Activated CD8-positive, alpha-beta T cell treated with anti-CD3 and anti-CD28 coated beads, Interleukin-2, amount 10 ng/mL, durations not matched to agents 7 days and 5 days (primary cell): ENCODE measurements around the gene LDHD. TPM values are rescaled to one million over a fixed set of nuclear protein-coding genes. Genes with fewer than 3 reads are reported as not detected.

ENCODE experiments used
- ATAC-seq: fragments of 150-1000 bp; cut with Tn5 transposase; one replicate; pipeline ENCODE4 v1.10.0; 2021; ENCODE audit warnings: moderate library complexity
- CTCF ChIA-PET: fragments of 350-600 bp; sonication (Branson Sonifier 250); formaldehyde crosslinking; loops from one replicate; lab custom pipeline; 2021; ENCODE audit warnings: antibody characterized with exemption; lab: Charles Lee
- POLR2A ChIA-PET: fragments of 350-600 bp; sonication (Branson Sonifier 250); formaldehyde crosslinking; loops from one replicate; lab custom pipeline; 2021; ENCODE audit warnings: antibody characterized with exemption; lab: Charles Lee
- DNase-seq: peaks from one replicate; pipeline ENCODE4 v3.0.0-alpha.2; 2020
- H3K27ac Mint-ChIP-seq: one replicate; pipeline ENCODE4 v1.8.0; 2021; ENCODE audit warnings: mild to moderate bottlenecking, mixed read lengths
- H3K27me3 Mint-ChIP-seq: one replicate; pipeline ENCODE4 v1.8.0; 2021; ENCODE audit warnings: low read depth, mixed read lengths
- H3K36me3 Mint-ChIP-seq: one replicate; pipeline ENCODE4 v1.8.0; 2021; ENCODE audit warnings: low read depth, mixed read lengths
- H3K4me1 Mint-ChIP-seq: one replicate; pipeline ENCODE4 v1.8.0; 2021; ENCODE audit warnings: low read depth, mixed read lengths
- H3K4me3 Mint-ChIP-seq: one replicate; pipeline ENCODE4 v1.8.0; 2021; ENCODE audit warnings: mild to moderate bottlenecking, mixed read lengths
- H3K9me3 Mint-ChIP-seq: one replicate; pipeline ENCODE4 v1.8.0; 2022; ENCODE audit warnings: mixed read lengths; ENCODE audit not compliant: insufficient read depth
- total RNA-seq, 2 experiments: library from RNA; stranded (reverse); gene quantifications; one replicate each; pipeline ENCODE4 v1.2.3, GENCODE V29; 2021

The LDHD gene
- total RNA-seq, 2 experiments from 2014 or later = 0.13 TPM; not detected in 1

DNA sequence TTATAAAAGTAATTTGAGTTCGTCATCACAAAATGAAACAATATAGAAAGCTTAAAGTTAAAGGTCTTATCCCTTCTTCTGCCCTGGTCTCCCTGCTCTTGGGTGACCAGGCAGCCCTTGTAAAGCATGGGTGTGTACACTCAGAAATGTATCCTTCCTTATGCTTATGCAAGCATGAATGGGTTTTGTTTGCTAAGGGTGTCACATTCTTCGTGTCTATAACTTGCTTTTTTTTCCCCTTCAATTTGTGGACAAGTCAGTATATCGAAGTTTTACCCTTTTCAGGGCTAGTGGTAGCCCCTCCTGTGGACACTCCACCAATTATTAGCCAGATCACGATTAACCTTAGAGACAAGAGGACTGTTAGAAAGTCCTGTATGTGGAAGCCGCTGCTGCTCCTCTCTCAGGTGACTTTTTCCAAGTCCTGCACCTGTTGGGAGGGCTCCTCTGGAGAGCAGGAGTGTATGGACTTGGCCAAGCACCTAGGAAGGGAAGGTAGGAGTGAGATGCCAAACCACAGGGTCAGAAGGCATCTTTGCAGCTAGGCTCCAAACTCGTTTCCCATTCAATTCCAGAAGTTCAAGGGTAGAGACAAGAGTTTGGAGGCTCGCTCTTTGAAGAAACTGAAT is 50.9 kb downstream of the LDHD start:
- no peaks in the 10 kb centered on the region for H3K9me3 Mint-ChIP-seq
- no peak overlapping the region for H3K4me3 Mint-ChIP-seq
- no peak overlapping the region for H3K27ac Mint-ChIP-seq
- DNase-seq (no peak), ATAC-seq (no peak)
- no peaks in the 10 kb centered on the region for H3K36me3 Mint-ChIP-seq
- POLR2A ChIA-PET = interaction anchor here (2.0 kb wide), 1 partner anchor 9 kb away, joined by 13 read pairs; no protein-coding TSS in a partner anchor
- no peaks in the 10 kb centered on the region for H3K27me3 Mint-ChIP-seq
- CTCF ChIA-PET = interaction anchor here (1.3 to 7.5 kb wide), 4 partner anchors 33 to 81 kb away, joined by 3 to 62 read pairs (median 6); partner anchors contain the start of genes WDR59 and ZNRF1
- H3K4me1 Mint-ChIP-seq = peaks cover 36% of the 10 kb centered on the region

DNA sequence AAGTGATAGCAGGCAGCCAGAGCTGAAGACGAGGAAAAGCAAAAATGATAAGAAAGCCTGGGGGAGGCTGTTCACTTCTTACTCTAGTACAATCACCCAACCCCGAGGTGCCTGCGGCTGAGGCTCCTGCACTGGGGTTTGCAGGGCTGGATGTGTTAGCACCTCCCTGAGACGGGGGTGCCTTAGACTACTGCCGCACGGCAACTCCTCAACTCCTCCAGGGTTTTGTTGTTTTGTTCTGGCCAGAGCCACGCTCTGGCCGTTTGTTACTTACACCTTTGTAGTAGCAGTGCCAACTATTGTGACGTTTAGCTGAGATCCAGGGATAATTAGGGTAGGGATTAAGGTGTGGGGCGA is 51.5 kb downstream of the LDHD start:
- CTCF ChIA-PET = interaction anchor here (1.3 to 7.5 kb wide), 6 partner anchors 10 to 80 kb away, joined by 3 to 62 read pairs (median 6); partner anchors contain the start of genes WDR59 and ZNRF1
- peak; percentile 61 for DNase-seq
- POLR2A ChIA-PET = interaction anchor here (0.7 to 2.0 kb wide), 4 partner anchors 10 to 44 kb away, joined by 3 to 13 read pairs (median 4); no protein-coding TSS in a partner anchor
- no peaks in the 10 kb centered on the region for H3K9me3 Mint-ChIP-seq
- H3K27me3 Mint-ChIP-seq = no peaks in the 10 kb centered on the region
- peaks cover 36% of the 10 kb centered on the region for H3K4me1 Mint-ChIP-seq
- peak overlapping the region; percentile 72 for H3K27ac Mint-ChIP-seq
- ATAC-seq = peak; percentile 94
- peak overlapping the region; percentile 64 for H3K4me3 Mint-ChIP-seq
- no peaks in the 10 kb centered on the region for H3K36me3 Mint-ChIP-seq

DNA sequence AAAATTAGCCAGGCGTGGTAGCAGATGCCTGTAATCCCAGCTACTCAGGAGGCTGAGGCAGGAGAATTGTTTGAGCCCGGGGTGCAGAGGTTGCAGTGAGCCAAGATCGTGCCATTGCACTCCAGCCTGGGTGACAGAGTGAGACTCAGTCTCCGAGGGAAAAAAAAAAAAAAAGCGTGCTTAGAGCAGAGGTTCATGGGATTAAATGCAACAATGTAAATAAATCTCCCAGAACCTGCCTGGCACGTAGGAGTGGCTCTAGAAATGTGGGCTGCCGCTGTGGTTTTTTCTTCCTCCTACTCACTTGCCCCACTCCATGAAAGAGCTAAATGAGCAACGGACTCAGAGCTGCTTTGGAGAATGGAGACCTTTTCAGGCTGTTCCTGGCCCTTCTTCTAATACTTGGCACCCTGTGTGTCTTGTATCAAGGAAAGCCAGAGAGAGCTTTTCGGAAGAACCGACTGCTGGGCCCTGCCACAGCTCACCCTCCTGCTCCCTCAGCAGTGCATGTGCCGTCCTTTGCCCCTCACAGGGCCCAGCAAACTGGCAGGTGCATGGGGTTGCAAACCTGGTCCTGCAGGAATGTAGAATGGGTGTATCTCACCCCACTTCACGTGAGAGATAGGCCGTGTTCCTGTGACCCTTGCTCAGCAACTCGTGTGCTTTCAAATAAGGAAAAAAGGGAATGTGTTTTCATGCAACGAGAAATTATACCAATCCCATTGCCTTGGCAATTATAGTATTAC is 52.0 kb downstream of the LDHD start:
- Mint-ChIP-seq H3K4me3 (peak overlapping the region; percentile 64), H3K4me1 (peaks cover 34% of the 10 kb centered on the region), H3K27me3 (no peaks in the 10 kb centered on the region), H3K36me3 (no peaks in the 10 kb centered on the region), H3K9me3 (no peaks in the 10 kb centered on the region), H3K27ac (peak overlapping the region; percentile 72)
- peak; percentile 49 for DNase-seq
- ATAC-seq = peak; percentile 58
- ChIA-PET CTCF (interaction anchor here (1.3 to 7.5 kb wide), 6 partner anchors 10 to 80 kb away, joined by 3 to 62 read pairs (median 6); partner anchors contain the start of genes WDR59 and ZNRF1), POLR2A (interaction anchor here (0.7 to 2.0 kb wide), 5 partner anchors 11 to 79 kb away, joined by 3 to 13 read pairs (median 3); partner anchors contain the start of gene WDR59)

DNA sequence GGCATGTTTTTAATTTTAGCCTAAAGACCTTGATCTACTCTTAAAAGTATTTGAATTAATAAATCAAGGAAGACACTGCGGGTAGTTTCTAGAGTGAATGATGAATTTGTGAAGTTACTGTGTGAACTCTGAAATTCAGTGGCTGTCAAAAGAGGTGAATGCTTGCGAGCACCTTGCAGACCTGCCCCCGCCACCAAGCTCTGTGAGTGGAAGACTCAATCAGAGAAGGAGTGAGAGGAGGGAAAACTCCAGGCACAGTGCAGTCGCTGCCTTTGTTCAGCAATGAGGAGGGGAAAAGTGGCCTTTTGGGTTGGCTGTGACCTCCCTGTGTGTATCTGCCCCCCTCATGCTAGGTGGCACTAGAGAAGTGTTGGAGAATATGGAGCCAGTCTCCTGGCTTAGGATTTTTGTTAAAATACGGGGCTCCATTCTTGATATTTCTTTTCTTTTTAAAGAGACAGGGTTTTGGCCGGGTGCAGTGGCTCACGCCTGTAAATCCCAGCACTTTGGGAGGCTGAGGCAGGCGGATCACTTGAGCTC is 53.0 kb downstream of the LDHD start:
- ATAC-seq = no peak
- H3K36me3 Mint-ChIP-seq = no peaks in the 10 kb centered on the region
- no peaks in the 10 kb centered on the region for H3K9me3 Mint-ChIP-seq
- H3K27ac Mint-ChIP-seq = no peak overlapping the region
- H3K4me1 Mint-ChIP-seq = peaks cover 34% of the 10 kb centered on the region
- no peaks in the 10 kb centered on the region for H3K27me3 Mint-ChIP-seq
- DNase-seq = no peak
- ChIA-PET CTCF (interaction anchor here (1.3 to 7.5 kb wide), 3 partner anchors 11 to 68 kb away, joined by 4 to 62 read pairs (median 8); no protein-coding TSS in a partner anchor), POLR2A (interaction anchor here (1.0 to 2.0 kb wide), 3 partner anchors 11 to 79 kb away, joined by 3 to 13 read pairs (median 4); partner anchors contain the start of gene WDR59)
- no peak overlapping the region for H3K4me3 Mint-ChIP-seq

DNA sequence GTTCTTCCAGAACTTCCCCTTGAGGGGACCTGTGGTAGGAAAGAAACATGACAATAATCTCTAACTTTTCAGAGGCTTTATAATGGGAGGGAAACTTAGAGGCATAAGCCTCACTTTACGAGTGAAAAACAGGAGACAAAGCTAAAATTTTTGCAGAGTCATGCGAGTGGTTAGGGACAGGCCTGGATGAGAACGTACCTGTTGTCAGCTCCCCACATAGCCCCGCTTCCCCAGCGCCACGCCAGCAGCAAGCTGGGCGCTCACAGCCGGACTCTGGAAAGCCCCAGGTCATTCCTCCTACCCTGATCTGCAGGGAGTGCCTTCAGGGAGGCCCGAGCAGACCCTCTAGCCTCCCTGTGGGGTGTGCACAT is 53.6 kb downstream of the LDHD start:
- ATAC-seq (no peak), DNase-seq (no peak)
- H3K36me3 Mint-ChIP-seq = no peaks in the 10 kb centered on the region
- no peak overlapping the region for H3K4me3 Mint-ChIP-seq
- H3K27ac Mint-ChIP-seq = no peak overlapping the region
- no peaks in the 10 kb centered on the region for H3K9me3 Mint-ChIP-seq
- H3K27me3 Mint-ChIP-seq = no peaks in the 10 kb centered on the region
- peaks cover 34% of the 10 kb centered on the region for H3K4me1 Mint-ChIP-seq
- ChIA-PET CTCF (interaction anchor here (0.7 to 7.5 kb wide), 2 partner anchors 35 to 48 kb away, joined by 3 to 62 read pairs; no protein-coding TSS in a partner anchor), POLR2A (no interaction called here)

DNA sequence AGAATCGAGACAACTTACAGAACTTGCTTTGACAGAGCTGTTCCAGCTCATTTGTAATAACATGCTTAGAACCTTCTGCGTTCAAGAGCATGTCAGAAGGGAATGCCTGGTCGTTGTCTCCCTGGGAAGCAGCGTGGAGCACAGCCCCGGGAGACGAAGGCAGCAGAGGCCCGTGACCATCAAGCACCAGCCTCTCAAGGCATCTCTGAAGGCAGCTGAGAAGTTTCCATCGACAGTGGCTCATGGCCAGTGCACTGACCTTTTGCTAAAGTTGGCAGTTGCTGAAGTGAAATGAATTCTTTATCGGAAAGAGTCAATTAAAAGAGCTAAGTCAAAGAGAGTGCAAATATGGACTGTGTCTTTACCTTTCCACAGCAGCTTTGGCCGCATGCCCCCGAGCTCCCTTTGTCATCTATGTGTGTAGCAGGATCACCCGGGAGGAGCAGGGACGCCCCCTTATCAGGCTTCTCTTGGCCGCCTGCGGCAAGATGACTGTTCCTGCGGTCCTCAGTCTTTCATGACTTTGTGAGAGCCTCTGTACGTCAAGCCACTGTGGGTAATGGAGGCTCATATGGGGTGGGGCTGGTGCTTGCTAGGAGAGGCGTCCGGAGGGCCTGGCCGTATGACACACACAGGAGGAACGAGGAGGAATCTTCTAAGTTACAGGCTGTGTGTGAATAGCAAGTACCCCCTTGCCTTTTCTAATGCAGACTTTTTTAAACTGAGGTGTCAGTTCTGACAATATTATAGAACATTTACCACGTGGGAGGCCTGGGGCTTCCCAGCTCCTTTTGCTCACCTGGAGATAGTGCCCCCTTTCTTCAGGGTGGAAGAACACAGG is 54.2 kb downstream of the LDHD start:
- H3K36me3 Mint-ChIP-seq = no peaks in the 10 kb centered on the region
- H3K27me3 Mint-ChIP-seq = no peaks in the 10 kb centered on the region
- ChIA-PET CTCF (interaction anchor here (0.6 to 7.5 kb wide), 5 partner anchors 36 to 296 kb away, joined by 3 to 62 read pairs (median 3); no protein-coding TSS in a partner anchor), POLR2A (no interaction called here)
- no peaks in the 10 kb centered on the region for H3K9me3 Mint-ChIP-seq
- DNase-seq (no peak), ATAC-seq (no peak)
- no peak overlapping the region for H3K4me3 Mint-ChIP-seq
- no peak overlapping the region for H3K27ac Mint-ChIP-seq
- peaks cover 34% of the 10 kb centered on the region for H3K4me1 Mint-ChIP-seq

Other genes with a start within 250 kb of the LDHD start
- 10 to 100 TPM; 58.3 to 63.5 TPM for gene WDR59, start 131.7 kb downstream of the LDHD start, total RNA-seq
- 10 to 100 TPM in 1 of 2 experiments, 1 to 10 TPM in 1; 8.5 to 11.1 TPM for gene ZNRF1, start 117.8 kb downstream of the LDHD start, total RNA-seq
- 10 to 100 TPM; 18.3 to 19.5 TPM for gene ZFP1, start 31.7 kb upstream of the LDHD start, total RNA-seq
- not detected for gene CTRB2, start 90.4 kb upstream of the LDHD start, total RNA-seq
- gene CTRB1, start 102.2 kb upstream of the LDHD start, total RNA-seq = not detected
- gene BCAR1, start 134.8 kb upstream of the LDHD start, total RNA-seq = under 1 TPM in 1 of 2 experiments, not detected in 1; 0.08 TPM